Panc1 (cell line): ENCODE measurements around the gene IGF2BP1.

Experiments used
- SIN3A ChIP-seq: IDR thresholded peaks from 2 replicates; pipeline ENCODE4 v1.6.1; 2012; ENCODE audit warnings: low read depth, mild to moderate bottlenecking, low read length, moderate library complexity, borderline replicate concordance; ENCODE audit not compliant: insufficient read depth
- TF ChIP-seq, protein P1 (sequence below): fragments of 450-650 bp; IDR thresholded peaks from 2 replicates; pipeline ENCODE4 v1.5.1; 2017; ENCODE audit warnings: mild to moderate bottlenecking

DNA sequence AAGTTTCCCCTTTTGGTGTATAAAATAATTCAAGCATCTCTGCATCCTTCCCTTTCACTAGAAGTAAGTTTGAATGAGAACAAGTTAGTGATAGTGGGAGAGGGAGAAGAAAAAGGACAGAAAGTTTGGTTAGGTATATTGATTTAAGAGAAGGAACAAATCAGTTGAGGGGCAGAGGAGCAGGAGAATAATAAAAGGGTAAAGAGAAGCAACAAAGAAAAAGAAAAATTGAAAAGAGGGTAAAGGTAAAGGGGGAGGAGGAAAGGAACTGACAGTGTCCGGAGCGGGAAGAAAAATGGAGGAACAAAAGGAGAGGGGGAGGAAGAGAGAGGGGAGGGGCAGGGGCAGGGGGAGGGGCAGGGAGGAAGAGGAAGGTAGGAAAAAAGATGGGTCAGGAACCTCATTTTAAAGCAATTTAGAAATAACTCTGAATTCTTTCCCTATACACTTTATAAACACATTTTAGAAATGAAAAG, 6.3 kb upstream of the IGF2BP1 start:
- TF ChIP-seq, protein P1, sequence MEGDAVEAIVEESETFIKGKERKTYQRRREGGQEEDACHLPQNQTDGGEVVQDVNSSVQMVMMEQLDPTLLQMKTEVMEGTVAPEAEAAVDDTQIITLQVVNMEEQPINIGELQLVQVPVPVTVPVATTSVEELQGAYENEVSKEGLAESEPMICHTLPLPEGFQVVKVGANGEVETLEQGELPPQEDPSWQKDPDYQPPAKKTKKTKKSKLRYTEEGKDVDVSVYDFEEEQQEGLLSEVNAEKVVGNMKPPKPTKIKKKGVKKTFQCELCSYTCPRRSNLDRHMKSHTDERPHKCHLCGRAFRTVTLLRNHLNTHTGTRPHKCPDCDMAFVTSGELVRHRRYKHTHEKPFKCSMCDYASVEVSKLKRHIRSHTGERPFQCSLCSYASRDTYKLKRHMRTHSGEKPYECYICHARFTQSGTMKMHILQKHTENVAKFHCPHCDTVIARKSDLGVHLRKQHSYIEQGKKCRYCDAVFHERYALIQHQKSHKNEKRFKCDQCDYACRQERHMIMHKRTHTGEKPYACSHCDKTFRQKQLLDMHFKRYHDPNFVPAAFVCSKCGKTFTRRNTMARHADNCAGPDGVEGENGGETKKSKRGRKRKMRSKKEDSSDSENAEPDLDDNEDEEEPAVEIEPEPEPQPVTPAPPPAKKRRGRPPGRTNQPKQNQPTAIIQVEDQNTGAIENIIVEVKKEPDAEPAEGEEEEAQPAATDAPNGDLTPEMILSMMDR, result no peak
- no peak for TF ChIP-seq SIN3A
